Liver (tissue), 9 donors: ENCODE results near the gene USP17L20. TPM values are rescaled to one million over a fixed set of nuclear protein-coding genes. Genes with fewer than 3 reads are reported as not detected.
A peak's percentile ranks its signal among the peaks of the same experiment; 100 is the strongest.
"Not testable (repeated sequence)": the region's sequence is repeated elsewhere in the genome, so short reads cannot be mapped to it uniquely, and the experiment has no call there.

Experiments
- DNase-seq: peaks from one replicate; pipeline ENCODE4 v3.0.0-alpha.2; 2017; ENCODE audit warnings: low spot score
- H3K27ac ChIP-seq, 2 donors: one replicate each; pipeline ENCODE4 v1.7.0; 2013; ENCODE audit warnings: inconsistent platforms in 2 of 2, low read length in 2 of 2, control low read depth in 1 of 2, low read depth in 1 of 2, mild to moderate bottlenecking in 1 of 2
- H3K27me3 ChIP-seq, 4 donors: one replicate each; pipeline versions ENCODE4 v1.6.1 to v1.7.0; 2013; ENCODE audit warnings: low read length in 3 of 4, inconsistent platforms in 1 of 4, mild to moderate bottlenecking in 1 of 4, moderate library complexity in 1 of 4; ENCODE audit not compliant: control insufficient read depth in 4 of 4, insufficient read depth in 4 of 4
- H3K36me3 ChIP-seq, 4 donors: one replicate each; pipeline versions ENCODE4 v1.6.1 to v1.7.0; 2013; ENCODE audit warnings: low read length in 3 of 4, mild to moderate bottlenecking in 3 of 4, low read depth in 1 of 4, moderate library complexity in 1 of 4; ENCODE audit not compliant: control insufficient read depth in 4 of 4, insufficient read depth in 3 of 4
- H3K4me1 ChIP-seq, 4 donors: one replicate each; pipeline versions ENCODE4 v1.6.1 to v1.7.0; 2013; ENCODE audit warnings: low read length in 3 of 4, mild to moderate bottlenecking in 3 of 4, moderate library complexity in 1 of 4; ENCODE audit not compliant: control insufficient read depth in 4 of 4, insufficient read depth in 4 of 4
- H3K4me3 ChIP-seq, 3 donors: one replicate each; pipeline versions ENCODE4 v1.6.1 to v1.7.0; 2013; ENCODE audit warnings: low read length in 3 of 3, control low read depth in 1 of 3, low read depth in 1 of 3, mild to moderate bottlenecking in 1 of 3
- H3K9ac ChIP-seq, 2 donors: one replicate each; pipeline ENCODE4 v1.7.0; 2013; ENCODE audit warnings: low read length in 2 of 2, mild to moderate bottlenecking in 2 of 2, moderate library complexity in 2 of 2, control low read depth in 1 of 2, low read depth in 1 of 2
- H3K9me3 ChIP-seq, 4 donors: one replicate each; pipeline versions ENCODE4 v1.6.1 to v1.7.0; 2013; ENCODE audit warnings: low read length in 3 of 4; ENCODE audit not compliant: control insufficient read depth in 4 of 4
- WGBS: extraction: QIAGEN DNeasy Blood & Tissue Kit; methylation state at CpG from one replicate; pipeline ENCODE4 v1.1.7; 2013; 5-methylcytosine and 5-hydroxymethylcytosine counted together
- polyA plus RNA-seq, 2 donors: library from polyadenylated mRNA; stranded (reverse) in 1 of 2; unstranded in 1 of 2; fragments of 200-250 nt in 1 of 2; fragments of >200 nt in 1 of 2; fragmentation: Nextera tagmentation in 1 of 2; extraction: Ambion mirVana in 1 of 2; gene quantifications; one replicate each; pipeline versions ENCODE4 v1.2.1 to v1.2.3, GENCODE V29; 2013 to 2015
- total RNA-seq, 2 donors: library from RNA; depleted of rRNA; stranded (reverse); fragments of >200 nt; gene quantifications; one replicate each; pipeline ENCODE4 v1.2.3, GENCODE V29; 2014
- donor health status: healthy.
- donor health status: healthy.
- donor health status: healthy.
- donor health status: healthy.
- donor health status: healthy.

The USP17L20 gene
- total and polyA plus RNA-seq, 4 donors, result not detected

DNA sequence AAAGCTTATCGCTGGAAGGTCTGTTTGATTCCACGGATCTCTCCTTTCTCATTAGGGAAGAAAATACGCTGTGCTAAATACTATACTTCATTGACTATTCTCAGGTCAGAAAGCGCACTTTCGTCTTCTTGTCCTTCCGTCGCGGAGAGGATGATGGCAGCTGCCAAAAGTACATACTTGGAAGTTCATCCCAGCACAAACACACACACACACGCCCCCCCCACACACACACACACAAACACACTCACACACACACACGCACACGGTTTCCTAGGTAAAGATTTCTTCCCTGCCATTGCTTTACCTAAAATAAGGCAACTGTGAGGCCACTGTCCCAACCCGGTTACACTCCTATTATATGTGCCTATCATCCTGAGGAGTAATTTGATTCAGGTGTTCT is 19.5 kb upstream of the USP17L20 start:
- DNase-seq, result peak; percentile 23
- H3K36me3 ChIP-seq, H3K9ac ChIP-seq, H3K27ac ChIP-seq, H3K27me3 ChIP-seq, H3K4me1 ChIP-seq, H3K9me3 ChIP-seq, H3K4me3 ChIP-seq: not testable (repeated sequence)
- WGBS, result 81% methylated on average over 11 of the region's 12 CpGs

DNA sequence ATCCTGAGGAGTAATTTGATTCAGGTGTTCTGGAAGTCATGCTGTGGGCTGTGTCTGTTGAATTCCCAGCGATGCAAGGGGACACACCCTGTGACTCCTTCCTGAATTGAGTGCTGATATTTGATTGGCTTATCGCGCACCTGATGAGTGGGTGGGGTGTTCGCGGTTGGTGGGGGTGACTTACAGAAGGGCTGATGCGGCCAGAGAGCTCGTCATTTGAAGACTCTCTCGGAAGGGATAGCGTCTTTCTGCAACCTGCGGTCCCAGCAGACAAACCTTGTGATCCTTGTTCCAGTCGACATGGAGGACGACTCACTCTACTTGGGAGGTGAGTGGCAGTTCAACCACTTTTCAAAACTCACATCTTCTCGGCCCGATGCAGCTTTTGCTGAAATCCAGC is 14.3 kb upstream of the USP17L20 start, which contains the start of gene USP17L17:
Gene USP17L17, plus strand, starts transcription at position 301 of the 400 bp plus-strand sequence. Its CDS starts 0 bp downstream, at position 301.
- H3K27me3 ChIP-seq, H3K9ac ChIP-seq, H3K36me3 ChIP-seq, H3K4me3 ChIP-seq, H3K27ac ChIP-seq, H3K9me3 ChIP-seq, DNase-seq, H3K4me1 ChIP-seq: not testable (repeated sequence)
- WGBS, result 90% methylated on average over 5 of the region's 14 CpGs

DNA sequence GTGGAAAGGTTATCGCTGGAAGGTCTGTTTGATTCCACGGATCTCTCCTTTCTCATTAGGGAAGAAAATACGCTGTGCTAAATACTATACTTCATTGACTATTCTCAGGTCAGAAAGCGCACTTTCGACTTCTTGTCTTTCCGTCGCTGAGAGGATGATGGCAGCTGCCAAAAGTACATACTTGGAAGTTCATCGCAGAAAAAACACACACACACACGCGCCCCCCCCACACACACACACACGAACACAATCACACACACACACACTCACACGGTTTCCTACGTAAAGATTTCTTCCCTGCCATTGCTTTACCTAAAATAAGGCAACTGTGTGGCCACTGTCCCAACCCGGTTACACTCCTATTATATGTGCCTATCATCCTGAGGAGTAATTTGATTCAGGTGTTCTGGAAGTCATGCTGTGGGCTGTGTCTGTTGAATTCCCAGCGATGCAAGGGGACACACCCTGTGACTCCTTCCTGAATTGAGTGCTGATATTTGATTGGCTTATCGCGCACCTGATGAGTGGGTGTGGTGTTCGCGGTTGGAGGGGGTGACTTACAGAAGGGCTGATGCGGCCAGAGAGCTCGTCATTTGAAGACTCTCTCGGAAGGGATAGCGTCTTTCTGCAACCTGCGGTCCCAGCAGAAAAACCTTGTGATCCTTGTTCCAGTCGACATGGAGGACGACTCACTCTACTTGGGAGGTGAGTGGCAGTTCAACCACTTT is 9.8 kb upstream of the USP17L20 start, which contains the start of gene USP17L18:
Gene USP17L18, plus strand, starts transcription at position 678 of the 728 bp plus-strand sequence. Its CDS starts 0 bp downstream, at position 678.
- WGBS, result 83% methylated on average over 21 of the region's 26 CpGs
- H3K27ac ChIP-seq, H3K36me3 ChIP-seq, H3K9ac ChIP-seq, H3K9me3 ChIP-seq, H3K27me3 ChIP-seq, H3K4me1 ChIP-seq, H3K4me3 ChIP-seq: not testable (repeated sequence)
- DNase-seq, result peak; percentile 35

DNA sequence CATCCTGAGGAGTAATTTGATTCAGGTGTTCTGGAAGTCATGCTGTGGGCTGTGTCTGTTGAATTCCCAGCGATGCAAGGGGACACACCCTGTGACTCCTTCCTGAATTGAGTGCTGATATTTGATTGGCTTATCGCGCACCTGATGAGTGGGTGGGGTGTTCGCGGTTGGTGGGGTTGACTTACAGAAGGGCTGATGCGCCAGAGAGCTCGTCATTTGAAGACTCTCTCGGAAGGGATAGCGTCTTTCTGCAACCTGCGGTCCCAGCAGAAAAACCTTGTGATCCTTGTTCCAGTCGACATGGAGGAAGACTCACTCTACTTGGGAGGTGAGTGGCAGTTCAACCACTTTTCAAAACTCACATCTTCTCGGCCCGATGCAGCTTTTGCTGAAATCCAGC is 4.8 kb upstream of the USP17L20 start, which contains the start of gene USP17L19:
Gene USP17L19, plus strand, starts transcription at position 301 of the 400 bp plus-strand sequence. Its CDS starts 0 bp downstream, at position 301.
- not testable (repeated sequence) for H3K27me3 ChIP-seq, H3K9ac ChIP-seq, H3K4me3 ChIP-seq, H3K27ac ChIP-seq, H3K36me3 ChIP-seq, H3K4me1 ChIP-seq, H3K9me3 ChIP-seq, DNase-seq
- no CpG with 5 or more reads among the region's 13 CpGs for WGBS

DNA sequence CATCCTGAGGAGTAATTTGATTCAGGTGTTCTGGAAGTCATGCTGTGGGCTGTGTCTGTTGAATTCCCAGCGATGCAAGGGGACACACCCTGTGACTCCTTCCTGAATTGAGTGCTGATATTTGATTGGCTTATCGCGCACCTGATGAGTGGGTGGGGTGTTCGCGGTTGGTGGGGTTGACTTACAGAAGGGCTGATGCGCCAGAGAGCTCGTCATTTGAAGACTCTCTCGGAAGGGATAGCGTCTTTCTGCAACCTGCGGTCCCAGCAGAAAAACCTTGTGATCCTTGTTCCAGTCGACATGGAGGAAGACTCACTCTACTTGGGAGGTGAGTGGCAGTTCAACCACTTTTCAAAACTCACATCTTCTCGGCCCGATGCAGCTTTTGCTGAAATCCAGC is 4.6 kb downstream of the USP17L20 start, which contains the start of gene USP17L21:
Gene USP17L21, plus strand, starts transcription at position 301 of the 400 bp plus-strand sequence. Its CDS starts 0 bp downstream, at position 301.
- not testable (repeated sequence) for H3K9ac ChIP-seq, H3K36me3 ChIP-seq, H3K4me1 ChIP-seq, H3K9me3 ChIP-seq, DNase-seq, H3K4me3 ChIP-seq, H3K27me3 ChIP-seq, H3K27ac ChIP-seq
- WGBS, result no CpG with 5 or more reads among the region's 13 CpGs

DNA sequence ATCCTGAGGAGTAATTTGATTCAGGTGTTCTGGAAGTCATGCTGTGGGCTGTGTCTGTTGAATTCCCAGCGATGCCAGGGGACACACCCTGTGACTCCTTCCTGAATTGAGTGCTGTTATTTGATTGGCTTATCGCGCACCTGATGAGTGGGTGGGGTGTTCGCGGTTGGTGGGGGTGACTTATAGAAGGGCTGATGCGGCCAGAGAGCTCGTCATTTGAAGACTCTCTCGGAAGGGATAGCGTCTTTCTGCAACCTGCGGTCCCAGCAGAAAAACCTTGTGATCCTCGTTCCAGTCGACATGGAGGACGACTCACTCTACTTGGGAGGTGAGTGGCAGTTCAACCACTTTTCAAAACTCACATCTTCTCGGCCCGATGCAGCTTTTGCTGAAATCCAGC is 9.4 kb downstream of the USP17L20 start, which contains the start of gene USP17L22:
Gene USP17L22, plus strand, starts transcription at position 301 of the 400 bp plus-strand sequence. Its CDS starts 0 bp downstream, at position 301.
- WGBS, result no CpG with 5 or more reads among the region's 15 CpGs
- not testable (repeated sequence) for H3K36me3 ChIP-seq, DNase-seq, H3K4me1 ChIP-seq, H3K27ac ChIP-seq, H3K27me3 ChIP-seq, H3K9ac ChIP-seq, H3K4me3 ChIP-seq, H3K9me3 ChIP-seq

DNA sequence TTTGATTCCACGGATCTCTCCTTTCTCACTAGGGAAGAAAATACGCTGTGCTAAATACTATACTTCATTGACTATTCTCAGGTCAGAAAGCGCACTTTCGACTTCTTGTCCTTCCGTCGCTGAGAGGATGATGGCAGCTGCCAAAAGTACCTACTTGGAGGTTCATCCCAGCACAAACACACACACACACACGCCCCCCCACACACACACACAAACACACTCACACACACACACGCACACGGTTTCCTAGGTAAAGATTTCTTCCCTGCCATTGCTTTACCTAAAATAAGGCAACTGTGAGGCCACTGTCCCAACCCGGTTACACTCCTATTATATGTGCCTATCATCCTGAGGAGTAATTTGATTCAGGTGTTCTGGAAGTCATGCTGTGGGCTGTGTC is 13.8 kb downstream of the USP17L20 start:
- H3K9me3 ChIP-seq, DNase-seq, H3K36me3 ChIP-seq, H3K4me3 ChIP-seq, H3K27ac ChIP-seq, H3K27me3 ChIP-seq, H3K9ac ChIP-seq, H3K4me1 ChIP-seq: not testable (repeated sequence)
- 79% methylated on average over 5 of the region's 10 CpGs for WGBS
